ENCODE data around the gene S100A14. TPM values are rescaled to one million over a fixed set of nuclear protein-coding genes. Genes with fewer than 3 reads are reported as not detected.

S100A14 gene
- total RNA-seq, 1 donor from 2014 or later, result not detected

DNA sequence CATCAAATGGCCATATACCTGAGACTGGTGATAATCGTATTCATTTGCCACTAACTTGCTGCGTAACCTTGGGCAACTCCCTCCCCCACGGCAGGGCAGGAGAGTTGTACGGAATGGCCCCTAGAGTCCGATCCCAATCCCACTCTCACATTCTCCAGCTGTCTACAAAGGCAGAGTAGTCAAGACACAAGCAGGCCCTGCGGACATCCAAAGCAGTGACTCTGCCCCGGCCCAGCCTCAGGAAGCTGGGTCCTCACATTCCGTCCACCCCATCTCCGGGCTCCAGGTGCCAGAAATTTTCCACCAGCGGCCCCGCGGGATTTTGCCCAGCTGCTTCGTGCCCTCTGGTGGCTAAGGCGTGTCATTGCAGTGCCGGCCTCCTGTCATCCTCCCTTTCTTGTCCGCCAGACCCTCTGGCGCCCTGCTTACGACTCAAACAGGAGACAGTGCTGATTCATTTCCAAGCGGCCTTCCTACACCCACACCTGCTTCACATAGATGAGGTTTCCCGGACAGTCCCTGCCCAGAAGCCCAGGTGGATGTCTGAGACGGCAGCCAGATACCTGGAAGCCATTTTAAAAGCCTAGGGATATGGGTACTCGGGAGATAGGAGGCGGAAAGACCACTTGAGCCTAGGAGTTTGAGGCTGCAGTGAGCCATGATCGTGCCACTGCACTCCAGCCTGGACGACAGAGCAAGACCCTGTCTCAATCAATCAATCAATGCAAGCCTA is 47.6 kb downstream of the S100A14 start:
- Mint-ChIP-seq H3K4me1 (ENCODE audit: unreplicated experiment) (peaks cover 62% of the 10 kb centered on the region), H3K27ac (ENCODE audit: unreplicated experiment) (peak overlapping the region; percentile 98), H3K4me3 (ENCODE audit: unreplicated experiment) (peak overlapping the region; percentile 34), H3K9me3 (ENCODE audit: unreplicated experiment) (no peaks in the 10 kb centered on the region), H3K27me3 (ENCODE audit: unreplicated experiment) (no peaks in the 10 kb centered on the region), H3K36me3 (ENCODE audit: unreplicated experiment) (no peaks in the 10 kb centered on the region)
- peak; percentile 97 for DNase-seq (ENCODE audit: extremely low spot score, unreplicated experiment)
- TF ChIP-seq, protein P1, sequence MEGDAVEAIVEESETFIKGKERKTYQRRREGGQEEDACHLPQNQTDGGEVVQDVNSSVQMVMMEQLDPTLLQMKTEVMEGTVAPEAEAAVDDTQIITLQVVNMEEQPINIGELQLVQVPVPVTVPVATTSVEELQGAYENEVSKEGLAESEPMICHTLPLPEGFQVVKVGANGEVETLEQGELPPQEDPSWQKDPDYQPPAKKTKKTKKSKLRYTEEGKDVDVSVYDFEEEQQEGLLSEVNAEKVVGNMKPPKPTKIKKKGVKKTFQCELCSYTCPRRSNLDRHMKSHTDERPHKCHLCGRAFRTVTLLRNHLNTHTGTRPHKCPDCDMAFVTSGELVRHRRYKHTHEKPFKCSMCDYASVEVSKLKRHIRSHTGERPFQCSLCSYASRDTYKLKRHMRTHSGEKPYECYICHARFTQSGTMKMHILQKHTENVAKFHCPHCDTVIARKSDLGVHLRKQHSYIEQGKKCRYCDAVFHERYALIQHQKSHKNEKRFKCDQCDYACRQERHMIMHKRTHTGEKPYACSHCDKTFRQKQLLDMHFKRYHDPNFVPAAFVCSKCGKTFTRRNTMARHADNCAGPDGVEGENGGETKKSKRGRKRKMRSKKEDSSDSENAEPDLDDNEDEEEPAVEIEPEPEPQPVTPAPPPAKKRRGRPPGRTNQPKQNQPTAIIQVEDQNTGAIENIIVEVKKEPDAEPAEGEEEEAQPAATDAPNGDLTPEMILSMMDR (IDR thresholded peaks at IDR 0.05), result peak; percentile 99

DNA sequence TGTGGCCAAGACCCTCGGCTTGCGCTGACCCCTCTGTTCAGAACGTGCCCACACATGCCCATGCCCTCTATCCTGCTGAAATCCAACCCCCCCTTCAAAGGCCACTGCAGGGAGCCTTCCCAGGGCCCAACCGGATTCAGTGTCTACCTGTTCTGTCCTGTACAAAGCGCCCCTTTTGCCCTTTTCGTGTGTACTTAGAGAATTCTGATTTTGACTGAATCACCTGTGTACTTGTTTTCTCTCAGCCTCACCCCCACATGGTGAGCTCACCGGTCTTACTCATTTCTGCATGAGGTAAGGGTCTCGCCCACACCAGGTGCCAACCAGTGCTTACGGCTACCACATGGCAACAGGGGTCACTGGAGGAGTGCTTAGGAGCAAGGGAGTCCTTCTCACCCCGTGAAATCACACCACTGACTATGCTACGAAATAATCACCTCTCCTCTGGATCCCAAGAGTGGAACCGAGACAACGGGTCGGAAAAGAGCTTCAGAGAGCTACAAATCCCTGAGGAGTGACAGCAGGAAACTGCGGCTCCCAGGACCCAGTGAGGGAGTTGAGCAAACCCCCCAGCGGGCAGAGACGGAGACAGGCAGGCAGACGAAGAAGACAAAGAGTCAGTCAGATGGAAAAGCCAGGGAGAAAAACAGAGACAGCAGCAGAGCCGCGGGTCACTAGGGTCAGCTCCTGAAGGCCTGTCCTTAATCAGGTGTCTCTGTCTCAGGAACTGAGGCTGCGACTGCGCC is 48.3 kb downstream of the S100A14 start:
- H3K4me3 Mint-ChIP-seq (ENCODE audit: unreplicated experiment), result no peak overlapping the region
- no peak for DNase-seq (ENCODE audit: extremely low spot score, unreplicated experiment)

DNA sequence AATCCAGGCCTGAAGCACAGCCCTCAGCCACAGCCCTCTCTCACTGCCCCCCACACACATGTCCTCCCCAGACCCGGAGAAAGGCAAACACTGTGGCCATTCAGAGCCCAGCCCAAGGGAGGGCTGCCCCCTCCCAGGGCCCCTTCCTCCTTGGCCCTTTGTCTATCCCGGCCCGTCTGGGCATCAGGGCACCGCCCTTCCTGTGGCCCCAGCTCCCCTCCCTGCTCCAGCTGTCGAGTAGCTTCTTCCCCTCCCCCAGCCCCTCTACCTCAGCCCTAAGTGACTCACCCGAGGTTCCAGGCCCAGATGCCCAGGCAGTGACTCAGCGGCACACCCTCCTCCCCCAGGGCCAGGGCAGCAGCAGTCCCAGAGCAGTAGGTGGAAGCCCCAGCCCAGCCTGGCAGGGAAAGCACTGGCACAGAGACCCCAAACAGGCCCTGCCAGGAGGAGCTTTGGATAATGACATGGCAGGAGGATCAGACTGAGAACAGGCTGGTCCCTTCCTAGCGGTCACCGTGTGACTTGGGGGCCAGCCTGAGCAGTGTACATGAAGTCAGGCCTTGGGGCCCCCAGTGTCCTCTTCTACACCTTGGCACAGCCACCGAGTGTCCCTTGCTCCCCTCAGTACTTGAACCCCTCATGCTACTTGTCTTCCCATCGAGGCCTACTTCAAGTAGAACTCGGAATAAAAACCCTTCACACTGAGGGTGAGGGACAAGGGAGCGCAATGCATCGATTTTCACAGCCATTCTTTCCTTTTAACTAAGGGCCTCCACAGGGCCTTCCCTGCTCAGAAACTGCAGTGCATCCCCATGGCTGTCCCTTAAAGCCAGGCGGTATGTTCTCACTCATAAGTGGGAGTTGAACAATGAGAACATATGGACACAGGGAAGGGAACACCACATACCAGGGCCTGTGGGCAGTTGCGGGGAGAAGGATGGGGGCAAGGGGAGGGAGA is 49.4 kb downstream of the S100A14 start:
- TF ChIP-seq, protein P1 (IDR thresholded peaks at IDR 0.05), result no peak
- Mint-ChIP-seq H3K27me3 (ENCODE audit: unreplicated experiment) (no peaks in the 10 kb centered on the region), H3K27ac (ENCODE audit: unreplicated experiment) (peak overlapping the region; percentile 100), H3K9me3 (ENCODE audit: unreplicated experiment) (no peaks in the 10 kb centered on the region), H3K4me3 (ENCODE audit: unreplicated experiment) (no peak overlapping the region), H3K4me1 (ENCODE audit: unreplicated experiment) (peaks cover 53% of the 10 kb centered on the region), H3K36me3 (ENCODE audit: unreplicated experiment) (no peaks in the 10 kb centered on the region)
- peak; percentile 99 for DNase-seq (ENCODE audit: extremely low spot score, unreplicated experiment)

More for the DNA sequence above, 48.3 kb downstream of the S100A14 start:
- Mint-ChIP-seq H3K27me3 (ENCODE audit: unreplicated experiment) (no peaks in the 10 kb centered on the region), H3K4me1 (ENCODE audit: unreplicated experiment) (peaks cover 59% of the 10 kb centered on the region), H3K36me3 (ENCODE audit: unreplicated experiment) (no peaks in the 10 kb centered on the region), H3K9me3 (ENCODE audit: unreplicated experiment) (no peaks in the 10 kb centered on the region), H3K27ac (ENCODE audit: unreplicated experiment) (peak overlapping the region; percentile 98)
- TF ChIP-seq, protein P1 (IDR thresholded peaks at IDR 0.05), result no peak

DNA sequence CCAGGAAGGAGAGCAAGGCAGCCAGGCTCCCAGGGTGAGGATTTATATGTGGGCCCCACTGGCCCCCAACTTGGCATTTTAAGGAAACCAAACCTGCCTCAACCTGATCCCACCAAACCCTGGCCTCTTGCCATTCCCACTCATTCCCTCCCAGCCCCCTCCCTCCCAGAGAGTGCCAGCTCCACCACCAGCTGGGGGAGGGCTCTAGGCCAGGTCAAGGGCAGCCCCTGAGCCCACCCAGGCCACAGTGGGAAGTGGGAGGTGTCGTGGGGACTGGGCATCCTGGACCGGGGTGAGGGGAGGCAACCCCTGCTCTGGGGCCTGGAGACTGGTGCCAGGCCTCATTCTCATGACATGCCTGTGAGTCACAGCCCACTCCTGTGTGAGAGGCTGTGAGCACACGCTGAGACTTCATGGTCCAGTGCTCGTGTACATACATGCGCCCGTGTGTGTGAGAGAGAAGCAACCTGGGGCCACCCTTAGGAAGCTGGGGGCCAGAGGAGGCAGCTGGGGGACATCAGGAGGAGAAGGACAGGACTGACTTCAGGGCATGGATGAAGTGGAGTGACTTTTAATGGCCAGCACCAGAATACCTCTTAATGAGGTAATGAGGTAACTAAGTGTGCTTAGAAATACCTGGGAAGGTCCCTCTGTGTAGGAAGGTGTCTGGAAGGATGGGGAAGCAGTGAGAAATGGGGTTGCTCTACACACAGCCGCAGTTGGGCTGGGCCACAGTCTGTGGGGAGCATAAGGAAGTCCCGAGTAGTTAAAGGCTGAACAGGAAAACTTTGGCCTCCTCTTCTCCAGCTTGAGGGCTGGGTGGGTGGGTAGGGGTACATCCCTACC is 50.4 kb downstream of the S100A14 start, which contains the start of gene S100A2:
Gene S100A2 (minus strand): TSS at position 316 of the 846 bp plus-strand sequence. CDS start 1,967 bp downstream, outside the sequence.
- Mint-ChIP-seq H3K4me3 (ENCODE audit: unreplicated experiment) (no peak within 1 kb of the TSS), H3K27me3 (ENCODE audit: unreplicated experiment) (no peaks in the 10 kb centered on the region), H3K27ac (ENCODE audit: unreplicated experiment) (peak within 1 kb of the TSS; percentile 100), H3K4me1 (ENCODE audit: unreplicated experiment) (peaks cover 50% of the 10 kb centered on the region), H3K9me3 (ENCODE audit: unreplicated experiment) (no peaks in the 10 kb centered on the region), H3K36me3 (ENCODE audit: unreplicated experiment) (no peaks in the 10 kb centered on the region)
- no peak for DNase-seq (ENCODE audit: extremely low spot score, unreplicated experiment)
- TF ChIP-seq, protein P1 (IDR thresholded peaks at IDR 0.05), result no peak

Other genes starting within 250 kb of the S100A14 start
- gene S100A12, start 240.7 kb downstream of the S100A14 start, total RNA-seq, result not detected in 2 replicates
- gene S100A8, start 225.3 kb downstream of the S100A14 start, total RNA-seq, result not detected in 2 replicates
- not detected in 2 replicates for gene S100A7A, start 199.8 kb downstream of the S100A14 start, total RNA-seq
- not detected in 2 replicates for gene S100A7, start 155.7 kb downstream of the S100A14 start, total RNA-seq
- 0.99 and 1.1 TPM in 2 replicates for gene S100A6, start 80.3 kb downstream of the S100A14 start, total RNA-seq
- 1.0 TPM in 1 of 2 replicates, not detected in the other for gene S100A5, start 75.4 kb downstream of the S100A14 start, total RNA-seq
- 337 and 353 TPM in 2 replicates for gene S100A4, start 70.5 kb downstream of the S100A14 start, total RNA-seq
- 5.7 and 7.5 TPM in 2 replicates for gene S100A3, start 67.1 kb downstream of the S100A14 start, total RNA-seq
- 8.9 and 11.7 TPM in 2 replicates for gene S100A2, start 50.5 kb downstream of the S100A14 start, total RNA-seq
- gene S100A16, start 3.2 kb downstream of the S100A14 start, total RNA-seq, result 134 and 143 TPM in 2 replicates
- gene S100A13, start 11.2 kb upstream of the S100A14 start, total RNA-seq, result 126 and 128 TPM in 2 replicates
- gene S100A1, start 12.1 kb upstream of the S100A14 start, total RNA-seq, result 1.1 TPM in 1 of 2 replicates, not detected in the other
- 74.3 and 75.2 TPM in 2 replicates for gene CHTOP, start 17.7 kb upstream of the S100A14 start, total RNA-seq
- gene SNAPIN, start 42.4 kb upstream of the S100A14 start, total RNA-seq, result 39.7 and 46.3 TPM in 2 replicates
- 151 and 157 TPM in 2 replicates for gene ILF2, start 54.7 kb upstream of the S100A14 start, total RNA-seq
- gene NPR1, start 62.4 kb upstream of the S100A14 start, total RNA-seq, result 0.16 TPM in 1 of 2 replicates, not detected in the other
- 62.7 and 65.9 TPM in 2 replicates for gene INTS3, start 111.7 kb upstream of the S100A14 start, total RNA-seq
- 9.9 and 11.9 TPM in 2 replicates for gene SLC27A3, start 159.1 kb upstream of the S100A14 start, total RNA-seq

Measured in osteocyte (in vitro differentiated cells).